ENCODE data around the gene RAPGEF5. TPM values are rescaled to one million over a fixed set of nuclear protein-coding genes. Genes with fewer than 3 reads are reported as not detected.

RAPGEF5 gene
- total RNA-seq, 4 donors from 2014 or later: 21.2 to 27.0 (median 24.1) TPM

DNA sequence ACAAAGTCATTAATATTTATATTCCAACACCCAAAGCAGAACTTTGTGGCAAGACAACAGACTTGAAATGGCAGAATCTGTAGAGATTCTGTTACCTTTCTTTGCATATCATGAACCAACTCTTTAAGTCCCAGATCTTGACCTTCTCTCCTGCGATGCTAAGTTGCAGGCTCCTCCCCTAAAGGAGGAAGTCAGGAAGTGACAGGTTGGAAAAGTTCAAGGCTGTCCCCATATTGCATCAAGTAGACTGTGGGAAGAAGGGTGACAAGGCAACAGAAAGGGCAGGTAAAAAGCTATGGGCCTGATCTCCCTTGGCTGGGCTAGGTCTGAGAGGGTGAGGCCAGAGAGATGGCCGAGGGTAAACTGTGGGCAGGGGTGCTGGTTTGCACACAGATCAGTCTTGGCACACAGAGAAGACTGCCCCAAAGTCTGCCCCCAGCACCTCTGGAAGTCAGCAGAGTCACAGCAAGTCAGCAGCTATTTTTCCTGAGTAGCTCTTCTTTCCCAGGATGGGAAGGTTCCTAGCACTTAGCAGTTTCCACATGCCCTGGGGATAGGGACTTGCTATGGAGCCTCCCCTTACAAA lies 115.1 kb downstream of the RAPGEF5 start:
- WGBS: 93% methylated on average over 2 of the region's 2 CpGs
- peaks cover 0 to 13% (median 0%) of the 10 kb centered on the region in 4 donors for H3K9me3 ChIP-seq
- intact Hi-C loops (cut with DNase I): no loop called here

DNA sequence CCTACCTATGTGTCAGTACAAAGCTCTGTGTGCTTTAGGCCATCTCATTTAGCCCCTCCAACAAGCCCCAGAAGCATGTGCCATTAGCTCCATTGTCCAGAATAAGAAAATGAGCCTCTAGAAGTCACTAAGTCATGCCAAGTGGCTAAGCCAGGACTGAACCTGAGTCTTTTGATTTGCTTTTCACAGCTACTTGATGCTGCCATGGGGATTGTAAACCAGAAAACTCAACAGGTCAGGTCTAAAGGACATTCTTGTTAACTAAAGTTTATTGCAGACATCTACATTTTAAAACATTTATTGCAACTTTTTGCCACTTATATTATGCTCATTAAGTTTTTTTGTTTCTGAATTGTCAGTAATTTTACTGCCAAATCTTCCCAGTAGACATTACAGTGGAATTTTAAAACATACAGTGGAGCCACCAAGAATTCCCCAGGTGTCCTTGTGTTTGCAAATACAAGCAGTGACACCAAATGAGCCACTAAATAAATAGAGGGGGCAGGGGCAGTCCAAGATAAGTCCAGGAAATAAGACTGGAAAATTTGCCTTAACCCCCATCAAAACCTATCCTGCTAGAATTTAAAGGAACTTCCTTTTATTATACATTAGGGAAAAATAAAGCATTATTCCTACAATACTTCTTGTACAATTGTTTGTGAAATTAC lies 115.9 kb downstream of the RAPGEF5 start:
- Histone ChIP-seq H3K27me3 (no peaks in the 10 kb centered on the region), H3K27ac (replicated peaks in 1 of 4) (no peak overlapping the region), H3K9me3 (peaks cover 0 to 6% (median 0%) of the 10 kb centered on the region in 4 donors), H3K36me3 (no peaks in the 10 kb centered on the region), H3K4me3 (no peak overlapping the region), H3K4me1 (no peaks in the 10 kb centered on the region)
- TF ChIP-seq EP300 (IDR thresholded peaks at IDR 0.05) (no peak), POLR2A (IDR thresholded peaks at IDR 0.05; ENCODE audit: low read depth) (no peak), POLR2AphosphoS5 (IDR thresholded peaks at IDR 0.05) (no peak)
- TF ChIP-seq, protein P1, sequence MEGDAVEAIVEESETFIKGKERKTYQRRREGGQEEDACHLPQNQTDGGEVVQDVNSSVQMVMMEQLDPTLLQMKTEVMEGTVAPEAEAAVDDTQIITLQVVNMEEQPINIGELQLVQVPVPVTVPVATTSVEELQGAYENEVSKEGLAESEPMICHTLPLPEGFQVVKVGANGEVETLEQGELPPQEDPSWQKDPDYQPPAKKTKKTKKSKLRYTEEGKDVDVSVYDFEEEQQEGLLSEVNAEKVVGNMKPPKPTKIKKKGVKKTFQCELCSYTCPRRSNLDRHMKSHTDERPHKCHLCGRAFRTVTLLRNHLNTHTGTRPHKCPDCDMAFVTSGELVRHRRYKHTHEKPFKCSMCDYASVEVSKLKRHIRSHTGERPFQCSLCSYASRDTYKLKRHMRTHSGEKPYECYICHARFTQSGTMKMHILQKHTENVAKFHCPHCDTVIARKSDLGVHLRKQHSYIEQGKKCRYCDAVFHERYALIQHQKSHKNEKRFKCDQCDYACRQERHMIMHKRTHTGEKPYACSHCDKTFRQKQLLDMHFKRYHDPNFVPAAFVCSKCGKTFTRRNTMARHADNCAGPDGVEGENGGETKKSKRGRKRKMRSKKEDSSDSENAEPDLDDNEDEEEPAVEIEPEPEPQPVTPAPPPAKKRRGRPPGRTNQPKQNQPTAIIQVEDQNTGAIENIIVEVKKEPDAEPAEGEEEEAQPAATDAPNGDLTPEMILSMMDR (IDR thresholded peaks at IDR 0.05): no peak
- no peak for DNase-seq (ENCODE audit: extremely low spot score)
- intact Hi-C loops (cut with DNase I): no loop called here

More for the DNA sequence above, 115.1 kb downstream of the RAPGEF5 start:
- TF ChIP-seq POLR2AphosphoS5 (IDR thresholded peaks at IDR 0.05): no peak
- DNase-seq (ENCODE audit: extremely low spot score): no peak
- H3K4me3 ChIP-seq: no peak overlapping the region
- H3K27ac ChIP-seq (replicated peaks in 1 of 4): no peak overlapping the region
- no peaks in the 10 kb centered on the region for H3K36me3 ChIP-seq
- no peaks in the 10 kb centered on the region for H3K27me3 ChIP-seq
- no peaks in the 10 kb centered on the region for H3K4me1 ChIP-seq

DNA sequence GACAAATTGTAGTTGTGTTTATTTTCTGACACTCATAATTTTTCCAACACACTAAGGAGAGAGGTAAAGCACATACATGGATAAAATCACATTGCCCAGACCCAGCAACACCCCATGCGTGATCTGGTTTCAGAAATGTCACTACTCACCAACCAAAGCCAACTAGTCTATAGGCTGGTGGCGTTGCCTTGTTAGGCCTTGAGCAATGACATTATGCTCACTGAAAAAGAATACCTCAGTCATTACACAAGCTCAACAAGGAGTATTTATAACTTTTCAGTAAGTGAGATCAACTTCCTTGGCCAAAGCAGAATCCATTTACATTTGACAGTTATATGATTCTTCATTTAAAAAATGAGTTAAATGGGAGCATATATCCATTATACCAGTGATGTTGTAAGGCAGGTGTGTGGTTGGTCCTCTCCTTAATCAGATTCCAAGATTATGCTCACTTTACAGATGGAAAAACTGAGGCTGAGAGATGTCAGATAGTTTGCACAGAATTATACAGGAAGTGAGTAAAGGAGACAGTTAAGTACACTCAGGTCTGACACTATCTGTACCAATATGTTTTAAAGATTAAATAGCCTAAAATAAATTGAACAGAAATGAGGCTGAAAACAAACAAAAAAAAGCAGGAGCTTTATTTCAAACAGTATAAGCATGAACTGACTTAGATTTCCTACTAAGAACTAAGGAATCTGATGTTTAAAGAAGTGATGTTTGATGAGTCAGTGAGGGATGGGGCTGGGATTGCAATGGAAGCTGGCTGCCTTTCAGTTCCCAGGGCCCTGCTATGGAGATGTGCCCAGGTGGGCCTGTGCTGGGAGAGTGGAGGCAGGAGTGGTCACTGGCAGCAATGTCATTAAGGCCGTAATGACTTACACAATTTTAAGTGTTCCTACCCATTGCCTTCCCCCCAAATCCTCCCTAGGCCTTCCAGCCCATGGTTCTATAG lies 118.3 kb downstream of the RAPGEF5 start:
- no peak for DNase-seq (ENCODE audit: extremely low spot score)
- H3K4me3 ChIP-seq: no peak overlapping the region
- 95% methylated on average over 3 of the region's 3 CpGs for WGBS
- no peak overlapping the region for H3K27ac ChIP-seq (replicated peaks in 1 of 4)
- TF ChIP-seq POLR2A (IDR thresholded peaks at IDR 0.05; ENCODE audit: low read depth) (no peak), EP300 (IDR thresholded peaks at IDR 0.05) (no peak), POLR2AphosphoS5 (IDR thresholded peaks at IDR 0.05) (no peak)
- TF ChIP-seq, protein P1 (IDR thresholded peaks at IDR 0.05): no peak
- intact Hi-C loops (cut with DNase I): no loop called here
- H3K27me3 ChIP-seq: no peaks in the 10 kb centered on the region
- no peaks in the 10 kb centered on the region for H3K9me3 ChIP-seq
- H3K4me1 ChIP-seq: no peaks in the 10 kb centered on the region
- no peaks in the 10 kb centered on the region for H3K36me3 ChIP-seq

DNA sequence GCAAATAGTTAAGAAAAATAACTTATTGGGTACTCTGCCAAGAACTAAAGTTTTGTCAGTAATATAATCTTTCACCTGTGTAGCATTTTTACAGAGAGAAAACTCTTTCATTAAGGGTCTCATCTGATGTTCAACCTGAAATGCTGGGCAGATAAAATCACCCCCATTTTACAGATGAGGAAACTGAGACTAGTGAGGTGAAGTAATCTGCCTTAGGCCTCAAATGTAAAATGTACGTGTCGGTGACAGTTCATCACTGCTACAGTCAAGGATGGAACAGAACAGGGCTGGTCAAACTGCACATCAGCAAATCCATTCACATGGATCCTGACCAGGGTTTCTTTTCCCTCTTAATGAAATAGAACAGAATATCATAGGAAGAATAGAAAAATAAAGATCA lies 121.8 kb downstream of the RAPGEF5 start:
- H3K36me3 ChIP-seq: no peaks in the 10 kb centered on the region
- no peaks in the 10 kb centered on the region for H3K9me3 ChIP-seq
- intact Hi-C loops (cut with DNase I): no loop called here
- H3K4me3 ChIP-seq: no peak overlapping the region
- TF ChIP-seq EP300 (IDR thresholded peaks at IDR 0.05) (no peak), POLR2AphosphoS5 (IDR thresholded peaks at IDR 0.05) (no peak), POLR2A (IDR thresholded peaks at IDR 0.05; ENCODE audit: low read depth) (no peak)
- TF ChIP-seq, protein P1 (IDR thresholded peaks at IDR 0.05): no peak
- no peaks in the 10 kb centered on the region for H3K4me1 ChIP-seq
- WGBS: 100% methylated on average over 2 of the region's 2 CpGs
- H3K27me3 ChIP-seq: no peaks in the 10 kb centered on the region
- no peak for DNase-seq (ENCODE audit: extremely low spot score)
- H3K27ac ChIP-seq (replicated peaks in 1 of 4): no peak overlapping the region

DNA sequence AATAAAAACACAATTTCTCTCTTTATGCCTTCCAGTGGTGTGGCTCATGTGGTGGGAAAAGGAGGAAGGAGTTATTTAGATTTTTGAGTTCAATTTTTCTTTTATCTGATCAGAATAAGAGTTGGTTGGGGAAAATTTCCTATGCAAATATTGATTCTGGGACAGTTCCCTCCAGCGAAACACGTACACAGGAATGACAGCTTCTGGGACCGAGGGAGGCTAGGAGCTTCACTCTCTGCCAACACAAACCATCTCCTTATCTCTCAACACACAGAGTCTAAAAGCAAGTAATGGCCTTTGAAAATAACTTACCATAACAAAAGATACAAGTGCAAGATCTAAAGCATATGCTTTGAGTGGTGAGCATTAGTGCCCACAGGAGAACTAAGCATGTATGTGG lies 122.7 kb downstream of the RAPGEF5 start:
- Histone ChIP-seq H3K36me3 (no peaks in the 10 kb centered on the region), H3K27me3 (no peaks in the 10 kb centered on the region), H3K4me1 (no peaks in the 10 kb centered on the region), H3K27ac (replicated peaks in 1 of 4) (no peak overlapping the region), H3K4me3 (no peak overlapping the region), H3K9me3 (no peaks in the 10 kb centered on the region)
- intact Hi-C loops (cut with DNase I): no loop called here
- no peak for DNase-seq (ENCODE audit: extremely low spot score)
- TF ChIP-seq POLR2A (IDR thresholded peaks at IDR 0.05; ENCODE audit: low read depth): no peak
- no peak for TF ChIP-seq POLR2AphosphoS5 (IDR thresholded peaks at IDR 0.05)
- TF ChIP-seq EP300 (IDR thresholded peaks at IDR 0.05): no peak
- TF ChIP-seq, protein P1 (IDR thresholded peaks at IDR 0.05): no peak
- 55% methylated on average over 3 of the region's 3 CpGs for WGBS

Data from esophagus muscularis mucosa (tissue), 4 donors.